Activated naive CD8-positive, alpha-beta T cell (primary cell): ENCODE results near the gene HSCB.
A peak's percentile ranks its signal among the peaks of the same experiment; 100 is the strongest.
"Not testable (repeated sequence)": the region's sequence is repeated elsewhere in the genome, so short reads cannot be mapped to it uniquely, and the experiment has no call there.

ENCODE experiments used
- H3K27ac Mint-ChIP-seq: one replicate; pipeline ENCODE4 v1.8.0; 2021; ENCODE audit warnings: mixed read lengths
- H3K27me3 Mint-ChIP-seq: one replicate; pipeline ENCODE4 v1.8.0; 2021; ENCODE audit warnings: mixed read lengths
- H3K36me3 Mint-ChIP-seq: one replicate; pipeline ENCODE4 v1.8.0; 2021; ENCODE audit warnings: mixed read lengths
- H3K4me1 Mint-ChIP-seq: one replicate; pipeline ENCODE4 v1.8.0; 2021; ENCODE audit warnings: low read depth, mixed read lengths
- H3K4me3 Mint-ChIP-seq: one replicate; pipeline ENCODE4 v1.8.0; 2021; ENCODE audit warnings: mild to moderate bottlenecking, mixed read lengths
- H3K9me3 Mint-ChIP-seq: one replicate; pipeline ENCODE4 v1.8.0; 2021; ENCODE audit warnings: low read depth, mixed read lengths

The HSCB gene

GRCh38 chr22:28728621-28729313, 13.1 kb upstream of the HSCB start:
- no peaks in the 10 kb centered on the region for H3K9me3 Mint-ChIP-seq
- H3K36me3 Mint-ChIP-seq, result peaks cover 11% of the 10 kb centered on the region
- no peak overlapping the region for H3K27ac Mint-ChIP-seq
- H3K4me1 Mint-ChIP-seq, result no peaks in the 10 kb centered on the region
- H3K4me3 Mint-ChIP-seq, result no peak overlapping the region
- H3K27me3 Mint-ChIP-seq, result no peaks in the 10 kb centered on the region

GRCh38 chr22:28730179-28730578, 11.7 kb upstream of the HSCB start:
- Mint-ChIP-seq H3K36me3 (peaks cover 4% of the 10 kb centered on the region), H3K27me3 (no peaks in the 10 kb centered on the region), H3K27ac (no peak overlapping the region), H3K4me1 (no peaks in the 10 kb centered on the region), H3K9me3 (no peaks in the 10 kb centered on the region), H3K4me3 (no peak overlapping the region)

GRCh38 chr22:28734393-28734792, 7.4 kb upstream of the HSCB start:
- no peak overlapping the region for H3K4me3 Mint-ChIP-seq
- no peaks in the 10 kb centered on the region for H3K9me3 Mint-ChIP-seq
- H3K27ac Mint-ChIP-seq, result no peak overlapping the region

GRCh38 chr22:28736301-28737155, 5.3 kb upstream of the HSCB start:
- H3K27ac Mint-ChIP-seq, result no peak overlapping the region
- no peaks in the 10 kb centered on the region for H3K9me3 Mint-ChIP-seq
- H3K36me3 Mint-ChIP-seq, result no peaks in the 10 kb centered on the region
- H3K27me3 Mint-ChIP-seq, result no peaks in the 10 kb centered on the region
- H3K4me3 Mint-ChIP-seq, result no peak overlapping the region
- H3K4me1 Mint-ChIP-seq, result peaks cover 6% of the 10 kb centered on the region

More at GRCh38 chr22:28734393-28734792, 7.4 kb upstream of the HSCB start:
- Mint-ChIP-seq H3K27me3 (no peaks in the 10 kb centered on the region), H3K36me3 (no peaks in the 10 kb centered on the region), H3K4me1 (no peaks in the 10 kb centered on the region)

GRCh38 chr22:28737701-28738100, 4.1 kb upstream of the HSCB start:
- H3K36me3 Mint-ChIP-seq, result no peaks in the 10 kb centered on the region
- H3K27ac Mint-ChIP-seq, result no peak overlapping the region
- H3K9me3 Mint-ChIP-seq, result no peaks in the 10 kb centered on the region
- peaks cover 15% of the 10 kb centered on the region for H3K4me1 Mint-ChIP-seq
- no peak overlapping the region for H3K4me3 Mint-ChIP-seq
- no peaks in the 10 kb centered on the region for H3K27me3 Mint-ChIP-seq

GRCh38 chr22:28738876-28739275, 3.0 kb upstream of the HSCB start:
- not testable (repeated sequence) for H3K27me3 Mint-ChIP-seq, H3K4me3 Mint-ChIP-seq, H3K36me3 Mint-ChIP-seq, H3K27ac Mint-ChIP-seq, H3K9me3 Mint-ChIP-seq
- H3K4me1 Mint-ChIP-seq, result peaks cover 24% of the 10 kb centered on the region

- Mint-ChIP-seq H3K27ac (peak overlapping the region; percentile 91), H3K27me3 (no peaks in the 10 kb centered on the region), H3K9me3 (no peaks in the 10 kb centered on the region), H3K4me1 (peaks cover 24% of the 10 kb centered on the region), H3K36me3 (peaks cover 2% of the 10 kb centered on the region), H3K4me3 (peak overlapping the region; percentile 92)
Measured at GRCh38 chr22:28741200-28741784, 547 bp upstream of the HSCB start.

- peaks cover 24% of the 10 kb centered on the region for H3K4me1 Mint-ChIP-seq
- H3K9me3 Mint-ChIP-seq, result no peaks in the 10 kb centered on the region
- no peaks in the 10 kb centered on the region for H3K27me3 Mint-ChIP-seq
- peaks cover 2% of the 10 kb centered on the region for H3K36me3 Mint-ChIP-seq
- H3K4me3 Mint-ChIP-seq, result peak overlapping the region; percentile 92
- peak overlapping the region; percentile 91 for H3K27ac Mint-ChIP-seq
Measured at GRCh38 chr22:28742562-28742962, 723 bp downstream of the HSCB start.

- Mint-ChIP-seq H3K27ac (no peak overlapping the region), H3K4me3 (no peak overlapping the region), H3K4me1 (peaks cover 26% of the 10 kb centered on the region), H3K9me3 (no peaks in the 10 kb centered on the region), H3K27me3 (no peaks in the 10 kb centered on the region), H3K36me3 (peaks cover 5% of the 10 kb centered on the region)
Measured at GRCh38 chr22:28743852-28744251, 2.0 kb downstream of the HSCB start.

GRCh38 chr22:28750471-28750881, 8.6 kb downstream of the HSCB start:
- H3K4me3 Mint-ChIP-seq, result no peak overlapping the region
- peaks cover 7% of the 10 kb centered on the region for H3K36me3 Mint-ChIP-seq
- no peaks in the 10 kb centered on the region for H3K27me3 Mint-ChIP-seq

GRCh38 chr22:28754512-28754911, 12.7 kb downstream of the HSCB start:
- not testable (repeated sequence) for H3K9me3 Mint-ChIP-seq, H3K27ac Mint-ChIP-seq, H3K27me3 Mint-ChIP-seq, H3K36me3 Mint-ChIP-seq, H3K4me3 Mint-ChIP-seq, H3K4me1 Mint-ChIP-seq

More at GRCh38 chr22:28750471-28750881, 8.6 kb downstream of the HSCB start:
- Mint-ChIP-seq H3K27ac (no peak overlapping the region), H3K4me1 (peaks cover 6% of the 10 kb centered on the region), H3K9me3 (no peaks in the 10 kb centered on the region)

GRCh38 chr22:28759861-28760560, 18.2 kb downstream of the HSCB start:
- H3K9me3 Mint-ChIP-seq, result no peaks in the 10 kb centered on the region
- H3K4me1 Mint-ChIP-seq, result no peaks in the 10 kb centered on the region
- peaks cover 2% of the 10 kb centered on the region for H3K27me3 Mint-ChIP-seq
- H3K4me3 Mint-ChIP-seq, result no peak overlapping the region
- no peaks in the 10 kb centered on the region for H3K36me3 Mint-ChIP-seq
- no peak overlapping the region for H3K27ac Mint-ChIP-seq

GRCh38 chr22:28761449-28761755, 19.6 kb downstream of the HSCB start:
- Mint-ChIP-seq H3K27me3 (peaks cover 2% of the 10 kb centered on the region), H3K4me1 (no peaks in the 10 kb centered on the region), H3K36me3 (no peaks in the 10 kb centered on the region), H3K9me3 (no peaks in the 10 kb centered on the region), H3K4me3 (no peak overlapping the region), H3K27ac (no peak overlapping the region)

GRCh38 chr22:28762000-28762399, 20.2 kb downstream of the HSCB start:
- H3K27me3 Mint-ChIP-seq, H3K36me3 Mint-ChIP-seq, H3K27ac Mint-ChIP-seq, H3K9me3 Mint-ChIP-seq, H3K4me1 Mint-ChIP-seq, H3K4me3 Mint-ChIP-seq: not testable (repeated sequence)

GRCh38 chr22:28766628-28767027, 24.8 kb downstream of the HSCB start:
- peaks cover 2% of the 10 kb centered on the region for H3K27me3 Mint-ChIP-seq
- no peak overlapping the region for H3K27ac Mint-ChIP-seq
- H3K4me3 Mint-ChIP-seq, result no peak overlapping the region
- no peaks in the 10 kb centered on the region for H3K9me3 Mint-ChIP-seq
- H3K4me1 Mint-ChIP-seq, result no peaks in the 10 kb centered on the region
- H3K36me3 Mint-ChIP-seq, result no peaks in the 10 kb centered on the region
